ENCODE results near the gene TNFAIP8L2.

The TNFAIP8L2 gene

DNA sequence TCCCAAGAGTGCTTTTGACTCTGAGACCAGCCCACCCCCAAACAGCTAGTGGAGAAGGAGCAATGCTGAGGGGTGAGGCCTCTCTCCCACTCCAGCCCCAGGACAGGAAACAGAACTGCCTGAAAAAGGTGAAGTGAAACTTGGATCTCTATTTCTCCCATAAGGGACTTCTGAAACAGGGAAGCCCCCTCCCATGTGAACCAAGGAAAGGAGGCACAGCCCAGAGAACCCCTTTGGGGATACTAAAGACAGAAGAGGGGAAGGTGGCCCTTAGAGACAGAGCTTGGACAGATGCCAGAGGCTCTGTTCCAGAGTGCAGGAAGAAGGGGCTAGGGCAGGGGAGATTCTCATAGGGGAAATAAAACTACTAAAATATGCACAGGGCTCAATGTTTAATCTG lies 2.9 kb downstream of the TNFAIP8L2 start:
- H3K4me3 ChIP-seq (ENCODE audit: low read length), result no peak overlapping the region
- no peak for DNase-seq (ENCODE audit: low read depth)
- TF ChIP-seq, protein P1, sequence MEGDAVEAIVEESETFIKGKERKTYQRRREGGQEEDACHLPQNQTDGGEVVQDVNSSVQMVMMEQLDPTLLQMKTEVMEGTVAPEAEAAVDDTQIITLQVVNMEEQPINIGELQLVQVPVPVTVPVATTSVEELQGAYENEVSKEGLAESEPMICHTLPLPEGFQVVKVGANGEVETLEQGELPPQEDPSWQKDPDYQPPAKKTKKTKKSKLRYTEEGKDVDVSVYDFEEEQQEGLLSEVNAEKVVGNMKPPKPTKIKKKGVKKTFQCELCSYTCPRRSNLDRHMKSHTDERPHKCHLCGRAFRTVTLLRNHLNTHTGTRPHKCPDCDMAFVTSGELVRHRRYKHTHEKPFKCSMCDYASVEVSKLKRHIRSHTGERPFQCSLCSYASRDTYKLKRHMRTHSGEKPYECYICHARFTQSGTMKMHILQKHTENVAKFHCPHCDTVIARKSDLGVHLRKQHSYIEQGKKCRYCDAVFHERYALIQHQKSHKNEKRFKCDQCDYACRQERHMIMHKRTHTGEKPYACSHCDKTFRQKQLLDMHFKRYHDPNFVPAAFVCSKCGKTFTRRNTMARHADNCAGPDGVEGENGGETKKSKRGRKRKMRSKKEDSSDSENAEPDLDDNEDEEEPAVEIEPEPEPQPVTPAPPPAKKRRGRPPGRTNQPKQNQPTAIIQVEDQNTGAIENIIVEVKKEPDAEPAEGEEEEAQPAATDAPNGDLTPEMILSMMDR (conservative IDR thresholded peaks at IDR 0.05; ENCODE audit: low read depth, low read length), result no peak

DNA sequence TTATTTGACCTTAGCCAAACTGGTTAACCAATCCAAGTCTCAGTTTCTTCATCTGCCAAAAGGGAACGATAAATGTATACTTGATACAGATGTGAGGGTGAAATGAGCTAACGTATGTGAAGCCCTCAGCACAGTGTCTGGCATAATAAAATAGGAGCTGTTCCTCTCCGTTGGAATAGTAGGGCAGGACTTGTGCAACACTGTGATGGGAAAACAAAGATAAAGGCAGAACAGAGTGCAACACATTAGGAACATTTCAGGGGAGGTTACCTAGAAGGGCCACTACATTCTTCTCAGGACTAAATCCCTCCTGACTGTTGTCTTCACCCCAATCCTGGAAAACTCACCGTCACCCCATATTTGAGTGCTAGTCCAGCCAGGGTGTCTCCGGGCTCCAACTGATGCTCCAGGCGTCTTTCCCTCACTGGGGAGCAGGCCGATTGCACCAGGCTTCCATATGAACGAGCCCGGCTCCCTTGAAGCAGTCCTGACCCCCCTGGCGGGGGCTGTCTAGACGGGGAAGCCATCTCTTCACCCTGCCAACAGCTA lies 8.4 kb downstream of the TNFAIP8L2 start:
- TF ChIP-seq, protein P1 (conservative IDR thresholded peaks at IDR 0.05; ENCODE audit: low read depth, low read length), result no peak
- DNase-seq (ENCODE audit: low read depth), result no peak
- H3K4me3 ChIP-seq (ENCODE audit: low read length), result peak overlapping the region; percentile 99

DNA sequence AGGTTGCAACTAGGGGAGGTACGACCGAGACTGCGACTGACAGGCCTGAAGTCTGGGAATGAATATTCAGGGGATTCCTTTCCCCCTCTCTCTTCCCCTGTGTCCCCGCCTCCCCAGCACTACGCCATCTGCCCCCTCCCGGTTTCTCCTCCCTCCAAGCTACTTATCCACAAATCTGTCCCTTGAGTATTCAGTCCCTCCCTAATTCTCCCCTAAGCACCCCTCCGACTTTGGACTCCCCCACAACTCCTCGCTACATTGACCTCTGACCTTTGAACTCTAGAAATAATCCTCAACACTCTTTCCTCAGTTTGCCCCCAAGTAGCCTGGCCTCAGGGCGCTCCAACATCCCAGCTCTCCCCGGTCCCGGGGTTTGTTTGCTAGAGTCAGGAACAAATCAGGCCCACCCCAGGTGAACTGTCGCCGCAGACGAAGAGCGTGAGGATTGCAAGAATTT lies 8.9 kb downstream of the TNFAIP8L2 start:
- TF ChIP-seq, protein P1 (conservative IDR thresholded peaks at IDR 0.05; ENCODE audit: low read depth, low read length), result no peak
- DNase-seq (ENCODE audit: low read depth), result no peak
- H3K4me3 ChIP-seq (ENCODE audit: low read length), result peak overlapping the region; percentile 99

DNA sequence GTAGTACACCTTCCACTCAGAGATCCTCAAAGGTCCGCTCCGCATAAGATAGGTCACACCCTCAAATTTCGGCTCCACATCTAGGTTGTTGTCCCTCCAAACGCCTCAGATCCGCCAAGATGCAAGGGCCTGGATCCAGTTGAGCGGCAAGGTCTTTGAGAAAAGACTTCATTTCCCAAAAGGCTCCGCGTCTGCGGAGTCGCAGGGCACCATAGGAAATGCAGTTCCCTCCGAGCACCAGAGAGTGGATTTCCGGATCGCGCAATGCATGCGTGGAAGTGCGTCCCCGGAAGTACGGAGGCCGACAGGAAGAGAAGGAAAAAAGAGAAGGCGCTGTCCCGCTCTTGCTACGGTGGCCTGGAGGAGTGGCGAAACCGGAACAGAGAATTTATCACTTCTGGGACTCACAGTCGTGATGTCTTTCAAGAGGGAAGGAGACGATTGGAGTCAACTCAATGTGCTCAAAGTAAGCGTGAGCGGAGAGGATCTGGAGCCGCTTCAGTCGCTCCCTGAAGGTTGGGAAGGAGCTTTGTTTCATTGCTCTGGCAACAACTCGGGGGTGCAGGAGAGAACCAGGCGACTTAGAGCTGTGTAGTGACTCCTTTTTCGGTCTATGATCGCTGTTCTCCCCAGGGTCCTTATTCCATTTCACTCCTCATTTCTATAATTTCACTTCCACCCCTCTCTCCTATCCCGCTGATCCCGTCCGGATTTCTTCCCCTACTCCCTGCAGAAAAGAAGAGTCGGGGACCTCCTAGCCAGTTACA lies 9.5 kb downstream of the TNFAIP8L2 start, which contains the start of the genes LYSMD1 and SCNM1:
Gene LYSMD1 (minus strand): TSS at position 165 of the 767 bp plus-strand sequence. CDS start 644 bp downstream, outside the sequence.
Gene SCNM1 (plus strand): TSS at position 407 of the 767 bp plus-strand sequence. CDS start 9 bp downstream, at position 416.
- TF ChIP-seq, protein P1 (conservative IDR thresholded peaks at IDR 0.05; ENCODE audit: low read depth, low read length), result no peak
- peak within 1 kb of the TSS; percentile 99 for H3K4me3 ChIP-seq (ENCODE audit: low read length)
- peak; percentile 97 for DNase-seq (ENCODE audit: low read depth)

DNA sequence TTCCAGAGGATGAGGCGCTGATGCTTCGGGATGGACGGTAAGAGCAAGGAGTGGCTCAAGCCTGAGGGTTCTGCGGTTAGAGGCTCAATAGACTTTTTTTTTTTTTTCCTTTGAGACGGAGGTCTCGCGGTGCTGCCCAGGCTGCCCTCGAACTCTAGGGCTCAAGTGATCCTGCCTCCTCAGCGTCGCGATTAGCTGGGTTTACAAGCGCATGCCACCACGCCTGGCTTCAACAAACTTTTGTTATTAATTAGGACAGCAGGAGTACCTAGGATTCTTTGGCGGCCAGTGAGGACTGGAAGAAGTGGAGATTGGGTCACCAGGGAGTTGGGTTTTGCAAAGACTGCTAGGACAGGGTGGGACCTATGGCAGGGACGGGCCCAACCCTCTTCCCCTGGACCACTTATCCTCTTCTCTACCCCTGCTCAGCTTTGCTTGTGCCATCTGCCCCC lies 10.1 kb downstream of the TNFAIP8L2 start:
- TF ChIP-seq, protein P1 (conservative IDR thresholded peaks at IDR 0.05; ENCODE audit: low read depth, low read length), result no peak
- DNase-seq (ENCODE audit: low read depth), result no peak
- peak overlapping the region; percentile 99 for H3K4me3 ChIP-seq (ENCODE audit: low read length)

DNA sequence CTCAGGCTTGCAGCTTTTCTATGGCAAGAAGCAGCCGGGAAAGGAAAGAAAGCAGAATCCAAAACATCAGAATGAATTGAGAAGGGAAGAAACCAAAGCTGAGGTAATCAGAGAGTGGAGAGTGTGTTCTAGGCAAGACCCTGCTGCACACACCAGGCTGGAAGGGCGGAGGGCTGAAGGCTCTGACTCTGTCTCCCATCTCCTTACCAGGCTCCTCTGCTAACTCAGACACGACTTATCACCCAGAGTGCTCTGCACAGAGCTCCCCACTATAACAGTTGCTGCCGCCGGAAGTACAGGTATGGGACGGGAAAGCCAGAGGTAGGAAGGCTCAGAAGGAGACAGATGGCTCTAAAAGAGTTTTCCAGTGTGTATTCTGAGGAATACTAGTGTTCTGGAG lies 10.7 kb downstream of the TNFAIP8L2 start:
- DNase-seq (ENCODE audit: low read depth), result no peak
- TF ChIP-seq, protein P1 (conservative IDR thresholded peaks at IDR 0.05; ENCODE audit: low read depth, low read length), result no peak
- H3K4me3 ChIP-seq (ENCODE audit: low read length), result peak overlapping the region; percentile 99
